GM19452 (cell line): ENCODE results near the gene SAMHD1.
"Not testable (repeated sequence)": the region's sequence is repeated elsewhere in the genome, so short reads cannot be mapped to it uniquely, and the experiment has no call there.

Source experiments
- ATAC-seq: cut with Tn5 transposase; IDR thresholded peaks from one replicate; pipeline ENCODE4 v1.9.1; 2021; ENCODE audit not compliant: unreplicated experiment

Gene SAMHD1

GRCh38 chr20:36856691-36857635 is 94.5 kb downstream of the SAMHD1 start:
- ATAC-seq = no peak

GRCh38 chr20:36856195-36856594 is 95.3 kb downstream of the SAMHD1 start:
- ATAC-seq = no peak

GRCh38 chr20:36855241-36855657 is 96.3 kb downstream of the SAMHD1 start:
- ATAC-seq = no peak

DNA sequence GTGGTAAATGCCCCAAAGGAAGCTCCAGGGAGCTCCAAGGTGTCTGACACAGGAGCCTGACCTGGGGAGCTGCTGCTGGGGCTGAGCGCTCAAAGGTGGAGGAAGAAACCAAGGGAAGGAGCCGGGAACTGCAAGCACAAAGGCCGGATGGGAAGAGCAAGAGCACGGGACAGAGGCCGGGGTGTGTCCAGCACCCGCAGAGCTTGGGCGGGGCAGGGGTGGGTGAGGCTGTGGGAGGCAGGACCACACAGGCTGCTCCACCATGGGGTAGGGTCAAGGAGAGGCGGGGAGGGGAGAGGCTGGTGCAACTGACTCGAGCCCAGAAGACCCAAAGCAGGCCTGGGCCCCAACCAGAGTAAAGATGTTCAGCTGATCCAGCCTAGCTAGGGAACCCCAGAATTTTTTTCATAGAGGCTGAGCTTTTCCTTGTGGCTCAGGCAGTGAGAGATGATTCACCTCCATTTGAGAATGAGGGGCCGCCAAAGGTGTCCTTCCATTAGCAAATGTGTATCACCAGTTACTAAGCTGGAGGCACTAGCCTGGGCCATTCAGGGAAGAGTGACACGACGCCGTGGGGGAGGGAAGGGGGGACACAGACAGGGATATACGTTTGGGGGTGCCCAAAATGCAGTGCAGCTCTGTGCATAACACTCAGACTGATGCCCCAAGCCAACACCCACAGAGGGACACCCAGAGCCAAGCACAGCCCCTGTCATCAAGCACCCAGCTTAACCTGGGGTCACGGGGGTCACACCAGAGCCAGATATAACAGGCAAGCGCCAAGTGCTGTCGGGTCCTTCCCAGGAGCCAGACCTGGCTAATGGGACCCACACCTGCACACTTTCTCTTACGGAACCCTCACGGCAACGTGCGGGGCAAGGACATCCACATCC is 96.9 kb downstream of the SAMHD1 start:
- ATAC-seq = no peak

DNA sequence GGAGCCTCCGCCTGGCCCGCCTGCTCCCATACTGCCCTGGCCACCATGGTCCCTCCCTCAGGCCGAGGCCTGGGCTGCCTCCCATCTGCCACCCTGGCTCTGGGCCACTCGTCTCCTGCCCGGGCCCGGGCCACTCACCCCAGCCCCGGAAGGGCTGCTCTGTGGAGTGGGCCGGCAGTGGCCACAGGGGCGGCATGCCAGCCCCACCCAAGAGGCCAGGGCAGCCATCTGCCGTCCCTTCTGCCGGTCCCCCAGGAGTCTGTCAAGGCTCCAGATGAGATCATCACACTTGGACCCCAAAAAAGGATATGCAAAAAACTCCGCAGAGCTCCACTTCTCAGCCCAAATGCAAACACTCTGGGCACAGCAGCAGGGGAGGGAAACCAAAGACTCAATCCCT is 99.3 kb downstream of the SAMHD1 start:
- ATAC-seq = no peak

DNA sequence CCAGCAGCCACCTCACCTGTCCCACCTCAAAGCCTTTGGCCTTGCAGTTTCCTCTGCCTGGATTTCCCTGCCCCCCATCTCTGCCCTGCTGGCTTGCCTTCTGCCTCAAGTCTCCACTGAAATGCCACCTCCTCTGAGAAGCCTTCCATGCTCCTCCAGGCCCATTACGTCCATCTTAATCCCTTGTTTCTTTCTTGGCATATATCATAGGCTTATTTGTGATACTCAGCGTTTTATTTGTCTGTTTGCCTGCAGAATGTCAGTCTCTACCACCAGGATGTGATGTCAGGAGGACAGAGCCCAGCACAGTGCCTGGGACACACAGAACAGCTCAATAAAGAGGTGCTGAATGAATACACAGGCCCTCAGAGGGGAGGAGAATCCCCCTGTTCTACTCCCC is 100.0 kb downstream of the SAMHD1 start:
- ATAC-seq = no peak

GRCh38 chr20:36850759-36851158 is 100.7 kb downstream of the SAMHD1 start:
- ATAC-seq = no peak

DNA sequence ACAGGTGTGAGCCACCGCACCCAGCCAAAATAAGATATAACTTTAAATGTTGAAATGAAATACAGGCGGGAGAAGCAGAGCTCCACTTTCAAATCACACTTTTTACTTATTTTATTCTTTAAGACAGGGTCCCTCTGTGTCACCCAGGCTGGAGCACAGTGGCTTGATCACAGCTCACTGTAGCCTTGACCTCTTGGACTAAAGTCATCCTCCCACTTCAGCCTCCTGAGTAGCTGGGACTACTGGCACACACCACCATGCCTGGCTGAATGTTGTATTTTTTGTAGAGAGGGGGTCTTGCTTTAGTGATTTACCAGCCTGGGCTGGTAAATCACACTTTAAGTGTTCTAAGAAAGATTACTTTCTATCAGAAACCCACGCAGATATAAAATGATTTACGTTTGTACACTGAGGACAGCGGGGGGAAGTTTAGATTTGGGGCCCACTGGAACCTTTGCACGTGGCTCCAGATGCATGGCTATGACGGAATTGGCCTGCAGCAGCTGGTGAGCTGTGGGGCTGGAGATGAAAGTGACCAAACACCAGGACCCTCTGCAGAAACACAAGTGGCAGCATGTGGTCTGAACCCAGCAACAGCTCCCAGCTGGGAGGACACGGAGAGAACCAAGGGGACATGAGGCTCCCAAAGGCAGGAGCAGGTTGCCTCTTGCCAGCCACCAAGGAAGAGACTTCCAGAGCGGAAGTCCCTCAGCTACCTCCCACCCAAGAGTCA is 102.0 kb downstream of the SAMHD1 start:
- no peak for ATAC-seq

DNA sequence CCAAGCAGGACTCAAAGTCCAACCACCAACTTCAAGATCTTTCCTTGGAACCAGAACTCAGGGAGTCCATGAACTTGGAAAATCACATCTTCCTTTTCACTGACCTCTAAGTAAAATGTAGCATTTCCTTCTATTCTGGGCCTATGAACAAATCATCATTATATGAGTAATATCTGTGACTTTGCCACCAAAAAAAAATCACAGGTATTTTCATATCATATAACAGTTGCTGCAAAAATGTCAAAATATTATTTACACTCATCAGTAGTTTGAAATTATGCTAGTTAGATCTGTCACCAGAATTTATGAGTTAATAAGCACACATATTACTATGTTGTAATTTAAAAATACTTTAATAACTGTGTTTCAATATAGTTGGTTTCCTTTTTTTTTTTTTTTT is 102.8 kb downstream of the SAMHD1 start:
- ATAC-seq = no peak

- ATAC-seq = no peak
Observed at GRCh38 chr20:36848078-36848660, 103.3 kb downstream of the SAMHD1 start.

DNA sequence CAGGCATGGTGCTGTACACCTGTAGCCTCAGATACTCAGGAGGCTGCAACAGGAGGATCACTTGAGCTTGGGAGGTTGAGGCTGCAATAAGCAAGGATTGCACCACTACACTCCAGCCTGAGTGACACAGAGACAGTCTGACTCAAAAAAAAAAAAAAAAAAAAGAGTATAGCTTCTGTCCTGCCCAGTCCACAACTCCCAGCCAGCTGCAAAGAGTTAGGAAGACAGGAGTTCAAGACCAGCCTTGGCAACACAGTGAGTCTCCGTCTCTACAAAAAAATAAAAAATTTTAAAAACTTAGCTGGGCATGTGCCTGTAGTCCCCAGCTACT is 103.8 kb downstream of the SAMHD1 start:
- ATAC-seq = no peak

GRCh38 chr20:36847009-36847709 is 104.3 kb downstream of the SAMHD1 start:
- ATAC-seq = no peak

DNA sequence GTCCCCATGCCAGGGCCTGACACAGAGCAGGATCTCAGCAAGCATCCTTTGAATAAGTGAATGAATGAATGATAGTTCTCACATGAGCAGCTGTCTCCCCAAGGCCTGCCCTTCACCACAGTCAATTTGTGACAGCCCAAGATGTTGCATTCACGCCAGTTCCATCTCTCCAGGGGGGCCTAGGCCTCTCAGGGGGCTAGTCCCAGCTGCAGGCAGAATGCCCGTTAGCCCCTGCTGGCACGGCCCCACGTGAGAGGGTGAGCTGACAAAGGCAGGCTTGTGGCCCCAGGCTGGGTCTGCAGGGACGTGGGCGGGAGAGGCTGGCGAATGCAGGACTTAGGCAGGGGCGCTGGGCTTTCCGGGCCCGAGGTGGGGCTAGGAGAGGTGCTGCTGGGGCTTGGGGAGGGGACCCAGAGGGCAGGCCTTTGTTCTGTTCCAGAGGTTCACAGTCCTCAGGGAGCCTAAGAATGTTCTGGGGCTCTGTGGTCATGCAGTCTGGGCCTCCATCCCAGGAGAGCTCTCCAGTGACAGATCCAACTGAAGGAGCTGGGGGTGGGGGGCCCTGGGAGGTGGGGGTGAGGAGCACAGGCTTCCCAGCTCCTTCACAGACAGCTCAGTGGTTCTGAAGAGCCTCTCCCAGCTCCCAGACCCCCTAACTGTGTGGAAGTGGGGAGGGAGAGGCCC is 106.1 kb downstream of the SAMHD1 start:
- no peak for ATAC-seq

- not testable (repeated sequence) for ATAC-seq
Observed at GRCh38 chr20:36841030-36841429, 110.5 kb downstream of the SAMHD1 start.
